ENCODE measurements around the gene LARP4B.
A peak's percentile ranks its signal among the peaks of the same experiment; 100 is the strongest.

The LARP4B gene

GRCh38 chr10:850093-850492, 81.4 kb downstream of the LARP4B start:
- no peaks in the 10 kb centered on the region for H3K4me1 ChIP-seq (ENCODE audit: control insufficient read depth, insufficient read depth, low read length)
- H3K9me3 ChIP-seq (ENCODE audit: control insufficient read depth, insufficient read depth, low read depth, low read length): no peaks in the 10 kb centered on the region
- no peak overlapping the region for H3K4me3 ChIP-seq (ENCODE audit: low read depth, low read length)
- CTCF ChIA-PET: no interaction called here
- H3K36me3 ChIP-seq (ENCODE audit: control insufficient read depth in 2 of 2, insufficient read depth in 1 of 2, low read length in 2 of 2): peaks cover 23 to 66% of the 10 kb centered on the region in 2 experiments
- no peak overlapping the region for H3K27ac ChIP-seq (ENCODE audit: extremely low read depth, low read depth, low read length)
- TF ChIP-seq SETDB1 (IDR thresholded peaks at IDR 0.05; ENCODE audit: insufficient read length, low read length) (peak; percentile 77), PRDM1 (tag by site-specific recombination; IDR thresholded peaks at IDR 0.05) (no peak)
- POLR2A ChIA-PET: no interaction called here

GRCh38 chr10:847868-848267, 83.6 kb downstream of the LARP4B start:
- CTCF ChIA-PET: no interaction called here
- no peaks in the 10 kb centered on the region for H3K4me1 ChIP-seq (ENCODE audit: control insufficient read depth, insufficient read depth, low read length)

GRCh38 chr10:846126-846685, 85.3 kb downstream of the LARP4B start:
- no peak overlapping the region for H3K4me3 ChIP-seq (ENCODE audit: low read depth, low read length)
- no peaks in the 10 kb centered on the region for H3K9me3 ChIP-seq (ENCODE audit: control insufficient read depth, insufficient read depth, low read depth, low read length)
- H3K36me3 ChIP-seq (ENCODE audit: control insufficient read depth in 2 of 2, insufficient read depth in 1 of 2, low read length in 2 of 2): peaks cover 26 to 73% of the 10 kb centered on the region in 2 experiments
- ChIA-PET POLR2A (no interaction called here), CTCF (no interaction called here)
- H3K4me1 ChIP-seq (ENCODE audit: control insufficient read depth, insufficient read depth, low read length): no peaks in the 10 kb centered on the region
- no peak overlapping the region for H3K27ac ChIP-seq (ENCODE audit: extremely low read depth, low read depth, low read length)
- TF ChIP-seq ZBTB11 (tag by site-specific recombination; conservative IDR thresholded peaks at IDR 0.05; ENCODE audit: low read depth): no peak
- TF ChIP-seq ZNF114 (tag by site-specific recombination; IDR thresholded peaks at IDR 0.05): no peak
- TF ChIP-seq HOXD13 (CRISPR knock-in tag; IDR thresholded peaks at IDR 0.05; ENCODE audit: borderline replicate concordance): no peak
- no peak for TF ChIP-seq ZNF169 (tag by site-specific recombination; IDR thresholded peaks at IDR 0.05)
- TF ChIP-seq ZNF398 (tag by site-specific recombination; IDR thresholded peaks at IDR 0.05): no peak
- no peak for TF ChIP-seq ZNF623 (tag by site-specific recombination; IDR thresholded peaks at IDR 0.05)
- TF ChIP-seq ZNF24 (tag by site-specific recombination; IDR thresholded peaks at IDR 0.05): no peak

More at GRCh38 chr10:847868-848267, 83.6 kb downstream of the LARP4B start:
- Histone ChIP-seq H3K9me3 (ENCODE audit: control insufficient read depth, insufficient read depth, low read depth, low read length) (no peaks in the 10 kb centered on the region), H3K27ac (ENCODE audit: extremely low read depth, low read depth, low read length) (no peak overlapping the region), H3K36me3 (ENCODE audit: control insufficient read depth in 2 of 2, insufficient read depth in 1 of 2, low read length in 2 of 2) (peaks cover 23 to 70% of the 10 kb centered on the region in 2 experiments), H3K4me3 (ENCODE audit: low read depth, low read length) (no peak overlapping the region)
- POLR2A ChIA-PET: no interaction called here
- no peak for TF ChIP-seq ZNF777 (tag by site-specific recombination; IDR thresholded peaks at IDR 0.05; ENCODE audit: borderline replicate concordance)
- TF ChIP-seq ZNF274 (IDR thresholded peaks at IDR 0.05; ENCODE audit: low read length): no peak
- no peak for TF ChIP-seq ZNF274 (tag by site-specific recombination; IDR thresholded peaks at IDR 0.05; ENCODE audit: borderline replicate concordance)
- no peak for TF ChIP-seq ZNF623 (tag by site-specific recombination; IDR thresholded peaks at IDR 0.05)
- TF ChIP-seq ZSCAN16 (tag by site-specific recombination; IDR thresholded peaks at IDR 0.05): no peak
- no peak for TF ChIP-seq ZNF26 (tag by site-specific recombination; IDR thresholded peaks at IDR 0.05)
- TF ChIP-seq HIC1 (tag by site-specific recombination; IDR thresholded peaks at IDR 0.05): no peak
- no peak for TF ChIP-seq KLF17 (tag by site-specific recombination; IDR thresholded peaks at IDR 0.05)
- no peak for TF ChIP-seq ZNF391 (tag by site-specific recombination; IDR thresholded peaks at IDR 0.05; ENCODE audit: borderline replicate concordance, low read depth)
- TF ChIP-seq ZNF23 (tag by site-specific recombination; IDR thresholded peaks at IDR 0.05; ENCODE audit: borderline replicate concordance): no peak
- no peak for TF ChIP-seq ZBTB17 (tag by site-specific recombination; IDR thresholded peaks at IDR 0.05)
- no peak for TF ChIP-seq ZXDB (tag by site-specific recombination; IDR thresholded peaks at IDR 0.05)
- TF ChIP-seq HOXA7 (CRISPR knock-in tag; IDR thresholded peaks at IDR 0.05; ENCODE audit: borderline replicate concordance): no peak
- TF ChIP-seq ZFP69B (tag by site-specific recombination; IDR thresholded peaks at IDR 0.05): no peak
